ENCODE data around the gene TMEM131.

TMEM131 gene

GRCh38 chr2:97889156-97889555 is 106.6 kb downstream of the TMEM131 start:
- CTCF ChIA-PET: interaction anchor here (0.6 kb wide), 1 partner anchor 30 kb away, joined by 6 read pairs; no protein-coding TSS in a partner anchor
- no peaks in the 10 kb centered on the region for H3K4me1 ChIP-seq (ENCODE audit: control insufficient read depth, insufficient read depth, low read length)
- no peak overlapping the region for H3K27ac ChIP-seq (ENCODE audit: extremely low read depth, low read depth, low read length)
- H3K4me3 ChIP-seq (ENCODE audit: low read depth, low read length): no peak overlapping the region
- H3K36me3 ChIP-seq (ENCODE audit: control insufficient read depth in 2 of 2, insufficient read depth in 1 of 2, low read length in 2 of 2): peaks cover 0 to 18% of the 10 kb centered on the region in 2 experiments; a peak in 2 of 3 replicates
- TF ChIP-seq OSR2 (tag by site-specific recombination; IDR thresholded peaks at IDR 0.05) (no peak), ZNF670 (tag by site-specific recombination; IDR thresholded peaks at IDR 0.05; ENCODE audit: low read depth) (no peak), ZNF138 (tag by site-specific recombination; IDR thresholded peaks at IDR 0.05; ENCODE audit: borderline replicate concordance) (no peak), ZNF221 (tag by site-specific recombination; IDR thresholded peaks at IDR 0.05; ENCODE audit: borderline replicate concordance) (no peak), ZFP69B (tag by site-specific recombination; IDR thresholded peaks at IDR 0.05) (no peak), TCF7L2 (IDR thresholded peaks at IDR 0.05; ENCODE audit: borderline replicate concordance, low read depth, low read length) (no peak), ZNF391 (tag by site-specific recombination; IDR thresholded peaks at IDR 0.05; ENCODE audit: borderline replicate concordance, low read depth) (no peak), ZNF473 (tag by site-specific recombination; IDR thresholded peaks at IDR 0.05) (no peak), SP3 (tag by site-specific recombination; IDR thresholded peaks at IDR 0.05) (no peak), SP2 (tag by site-specific recombination; IDR thresholded peaks at IDR 0.05) (no peak), ZNF23 (tag by site-specific recombination; IDR thresholded peaks at IDR 0.05; ENCODE audit: borderline replicate concordance) (no peak), KLF7 (tag by site-specific recombination; IDR thresholded peaks at IDR 0.05; ENCODE audit: borderline replicate concordance) (no peak)
- TF ChIP-seq, protein P1, sequence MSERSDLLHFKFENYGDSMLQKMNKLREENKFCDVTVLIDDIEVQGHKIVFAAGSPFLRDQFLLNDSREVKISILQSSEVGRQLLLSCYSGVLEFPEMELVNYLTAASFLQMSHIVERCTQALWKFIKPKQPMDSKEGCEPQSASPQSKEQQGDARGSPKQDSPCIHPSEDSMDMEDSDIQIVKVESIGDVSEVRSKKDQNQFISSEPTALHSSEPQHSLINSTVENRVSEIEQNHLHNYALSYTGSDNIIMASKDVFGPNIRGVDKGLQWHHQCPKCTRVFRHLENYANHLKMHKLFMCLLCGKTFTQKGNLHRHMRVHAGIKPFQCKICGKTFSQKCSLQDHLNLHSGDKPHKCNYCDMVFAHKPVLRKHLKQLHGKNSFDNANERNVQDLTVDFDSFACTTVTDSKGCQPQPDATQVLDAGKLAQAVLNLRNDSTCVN (tag by site-specific recombination; optimal IDR thresholded peaks at IDR 0.05): no peak
- no peaks in the 10 kb centered on the region for H3K9me3 ChIP-seq (ENCODE audit: control insufficient read depth, insufficient read depth, low read depth, low read length)
- POLR2A ChIA-PET: no interaction called here

- no peaks in the 10 kb centered on the region for H3K9me3 ChIP-seq (ENCODE audit: control insufficient read depth, insufficient read depth, low read depth, low read length)
- peaks cover 0 to 18% of the 10 kb centered on the region in 2 experiments; a peak in 2 of 3 replicates for H3K36me3 ChIP-seq (ENCODE audit: control insufficient read depth in 2 of 2, insufficient read depth in 1 of 2, low read length in 2 of 2)
- CTCF ChIA-PET: no interaction called here
Measured at GRCh38 chr2:97885841-97886240, 109.9 kb downstream of the TMEM131 start.

GRCh38 chr2:97880334-97880733 is 115.4 kb downstream of the TMEM131 start:
- POLR2A ChIA-PET: no interaction called here
- CTCF ChIA-PET: no interaction called here
- TF ChIP-seq ZNF501 (tag by site-specific recombination; IDR thresholded peaks at IDR 0.05) (no peak), ZNF561 (tag by site-specific recombination; IDR thresholded peaks at IDR 0.05; ENCODE audit: borderline replicate concordance) (no peak), ZNF362 (tag by site-specific recombination; IDR thresholded peaks at IDR 0.05) (no peak), ZNF394 (tag by site-specific recombination; IDR thresholded peaks at IDR 0.05; ENCODE audit: borderline replicate concordance) (no peak), ZNF768 (tag by site-specific recombination; IDR thresholded peaks at IDR 0.05) (no peak), PBX3 (CRISPR knock-in tag; IDR thresholded peaks at IDR 0.05) (no peak)
- TF ChIP-seq, protein P2, sequence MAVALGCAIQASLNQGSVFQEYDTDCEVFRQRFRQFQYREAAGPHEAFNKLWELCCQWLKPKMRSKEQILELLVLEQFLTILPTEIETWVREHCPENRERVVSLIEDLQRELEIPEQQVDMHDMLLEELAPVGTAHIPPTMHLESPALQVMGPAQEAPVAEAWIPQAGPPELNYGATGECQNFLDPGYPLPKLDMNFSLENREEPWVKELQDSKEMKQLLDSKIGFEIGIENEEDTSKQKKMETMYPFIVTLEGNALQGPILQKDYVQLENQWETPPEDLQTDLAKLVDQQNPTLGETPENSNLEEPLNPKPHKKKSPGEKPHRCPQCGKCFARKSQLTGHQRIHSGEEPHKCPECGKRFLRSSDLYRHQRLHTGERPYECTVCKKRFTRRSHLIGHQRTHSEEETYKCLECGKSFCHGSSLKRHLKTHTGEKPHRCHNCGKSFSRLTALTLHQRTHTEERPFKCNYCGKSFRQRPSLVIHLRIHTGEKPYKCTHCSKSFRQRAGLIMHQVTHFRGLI (tag by site-specific recombination; IDR thresholded peaks at IDR 0.05): no peak
- no peaks in the 10 kb centered on the region for H3K36me3 ChIP-seq (ENCODE audit: control insufficient read depth in 2 of 2, insufficient read depth in 1 of 2, low read length in 2 of 2)
- no peaks in the 10 kb centered on the region for H3K9me3 ChIP-seq (ENCODE audit: control insufficient read depth, insufficient read depth, low read depth, low read length)
- H3K27ac ChIP-seq (ENCODE audit: extremely low read depth, low read depth, low read length): no peak overlapping the region
- no peaks in the 10 kb centered on the region for H3K4me1 ChIP-seq (ENCODE audit: control insufficient read depth, insufficient read depth, low read length)
- no peak overlapping the region for H3K4me3 ChIP-seq (ENCODE audit: low read depth, low read length)

More at GRCh38 chr2:97885841-97886240, 109.9 kb downstream of the TMEM131 start:
- Histone ChIP-seq H3K4me3 (ENCODE audit: low read depth, low read length) (no peak overlapping the region), H3K4me1 (ENCODE audit: control insufficient read depth, insufficient read depth, low read length) (no peaks in the 10 kb centered on the region), H3K27ac (ENCODE audit: extremely low read depth, low read depth, low read length) (no peak overlapping the region)
- TF ChIP-seq SETDB1 (IDR thresholded peaks at IDR 0.05; ENCODE audit: insufficient read length, low read length) (peak; percentile 85), ZNF423 (tag by site-specific recombination; IDR thresholded peaks at IDR 0.05) (no peak)
- POLR2A ChIA-PET: no interaction called here

Data from HEK293 (cell line).